22Rv1 (cell line): ENCODE measurements around the gene GLIS1.

Experiments used
- H3K27ac ChIP-seq: fragments of 450-650 bp; 2 replicates; pipeline ENCODE4 v1.5.1; 2017
- ZFX ChIP-seq: fragments of 450-650 bp; IDR thresholded peaks from 2 replicates; pipeline ENCODE4 v1.6.1; 2017; ENCODE audit warnings: antibody characterized with exemption, borderline replicate concordance
- TF ChIP-seq, protein P1 (sequence below): fragments of 450-650 bp; IDR thresholded peaks from 2 replicates; pipeline ENCODE4 v1.5.1; 2017; ENCODE audit warnings: mild to moderate bottlenecking

Gene GLIS1

DNA sequence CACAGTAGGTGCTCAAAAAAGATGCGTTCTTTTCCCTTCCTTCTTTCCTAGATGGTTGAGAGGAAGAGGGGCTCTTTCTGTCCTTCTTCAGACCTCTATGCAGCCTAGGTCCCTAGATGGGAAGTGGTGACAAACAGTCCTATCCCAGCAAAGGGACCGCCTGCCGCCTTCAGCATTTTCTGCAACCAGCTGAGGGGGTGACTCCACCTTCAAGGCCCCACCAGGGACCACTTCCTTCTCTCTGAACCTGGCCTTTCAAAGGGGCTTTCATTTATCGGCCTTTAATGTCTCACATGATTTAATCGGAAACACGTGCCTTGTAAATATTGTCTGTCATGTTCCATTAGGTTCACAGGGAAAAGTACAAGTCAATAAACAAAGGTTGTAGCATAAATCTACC lies 32.6 kb downstream of the GLIS1 start:
- TF ChIP-seq ZFX, result no peak
- TF ChIP-seq, protein P1, sequence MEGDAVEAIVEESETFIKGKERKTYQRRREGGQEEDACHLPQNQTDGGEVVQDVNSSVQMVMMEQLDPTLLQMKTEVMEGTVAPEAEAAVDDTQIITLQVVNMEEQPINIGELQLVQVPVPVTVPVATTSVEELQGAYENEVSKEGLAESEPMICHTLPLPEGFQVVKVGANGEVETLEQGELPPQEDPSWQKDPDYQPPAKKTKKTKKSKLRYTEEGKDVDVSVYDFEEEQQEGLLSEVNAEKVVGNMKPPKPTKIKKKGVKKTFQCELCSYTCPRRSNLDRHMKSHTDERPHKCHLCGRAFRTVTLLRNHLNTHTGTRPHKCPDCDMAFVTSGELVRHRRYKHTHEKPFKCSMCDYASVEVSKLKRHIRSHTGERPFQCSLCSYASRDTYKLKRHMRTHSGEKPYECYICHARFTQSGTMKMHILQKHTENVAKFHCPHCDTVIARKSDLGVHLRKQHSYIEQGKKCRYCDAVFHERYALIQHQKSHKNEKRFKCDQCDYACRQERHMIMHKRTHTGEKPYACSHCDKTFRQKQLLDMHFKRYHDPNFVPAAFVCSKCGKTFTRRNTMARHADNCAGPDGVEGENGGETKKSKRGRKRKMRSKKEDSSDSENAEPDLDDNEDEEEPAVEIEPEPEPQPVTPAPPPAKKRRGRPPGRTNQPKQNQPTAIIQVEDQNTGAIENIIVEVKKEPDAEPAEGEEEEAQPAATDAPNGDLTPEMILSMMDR, result no peak

DNA sequence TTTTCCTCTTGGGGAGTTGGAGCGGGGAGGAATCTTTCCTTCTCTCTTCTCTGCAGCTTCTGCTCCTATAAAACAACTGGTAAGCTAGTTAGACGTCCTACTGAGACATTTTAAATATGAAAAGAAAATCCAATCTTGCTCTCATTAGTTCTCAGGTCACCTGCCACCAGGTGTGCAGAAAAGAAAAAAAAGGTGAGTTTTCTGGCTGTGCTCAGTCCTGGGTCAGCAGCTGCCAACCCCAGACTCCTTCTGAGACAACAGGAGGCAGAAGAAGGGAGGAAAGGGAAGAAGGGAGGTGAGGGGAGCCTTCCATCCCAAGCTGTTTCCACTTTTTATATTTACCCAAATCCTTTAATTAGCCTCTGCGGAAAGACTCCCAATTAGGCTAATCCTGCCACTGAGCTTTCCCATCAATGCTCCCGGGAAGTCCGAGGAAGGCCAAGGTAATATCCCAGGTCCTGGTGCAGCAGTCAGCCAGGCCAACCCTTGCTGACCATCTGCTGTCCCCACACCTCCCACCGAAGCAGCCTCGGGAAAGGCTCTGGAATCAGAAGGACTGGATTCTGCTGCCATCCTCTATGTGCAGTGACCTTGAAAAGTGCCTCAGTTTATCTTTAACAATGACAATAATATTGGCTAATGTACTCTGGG lies 33.4 kb downstream of the GLIS1 start:
- no peak overlapping the region for H3K27ac ChIP-seq
- no peak for TF ChIP-seq ZFX

More for the DNA sequence above, 32.6 kb downstream of the GLIS1 start:
- H3K27ac ChIP-seq, result no peak overlapping the region

DNA sequence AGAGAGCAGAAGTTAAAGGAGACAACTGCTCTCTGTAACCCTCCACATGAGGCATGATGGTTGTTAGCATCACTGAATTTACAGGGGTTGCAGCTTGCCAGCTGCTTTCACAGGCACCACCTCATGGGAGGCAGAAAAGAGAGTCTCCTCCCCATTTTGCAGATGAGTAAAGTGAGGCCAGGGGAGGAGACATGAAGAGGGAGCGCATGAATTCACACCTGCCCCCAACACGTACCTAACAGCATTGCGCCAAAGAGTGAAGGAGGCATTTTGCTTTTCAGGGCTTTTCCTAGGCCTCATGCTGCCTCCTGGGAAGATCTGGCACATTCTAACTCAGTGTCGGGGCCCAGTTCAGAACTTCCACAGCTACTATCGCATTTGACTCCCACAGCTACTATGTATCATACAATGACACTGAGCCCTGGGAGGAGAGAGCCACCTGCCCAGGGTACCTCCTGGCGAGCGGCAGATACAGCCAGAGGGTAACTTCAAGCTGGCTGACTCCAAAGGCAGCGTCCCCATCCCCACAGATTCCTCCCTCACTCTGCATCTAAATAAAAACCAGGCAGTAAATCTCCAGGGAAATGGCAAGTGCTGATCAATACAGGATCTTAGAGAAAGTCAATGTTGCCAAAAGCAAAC lies 34.0 kb downstream of the GLIS1 start:
- TF ChIP-seq, protein P1, result no peak
- TF ChIP-seq ZFX, result no peak
- no peak overlapping the region for H3K27ac ChIP-seq

DNA sequence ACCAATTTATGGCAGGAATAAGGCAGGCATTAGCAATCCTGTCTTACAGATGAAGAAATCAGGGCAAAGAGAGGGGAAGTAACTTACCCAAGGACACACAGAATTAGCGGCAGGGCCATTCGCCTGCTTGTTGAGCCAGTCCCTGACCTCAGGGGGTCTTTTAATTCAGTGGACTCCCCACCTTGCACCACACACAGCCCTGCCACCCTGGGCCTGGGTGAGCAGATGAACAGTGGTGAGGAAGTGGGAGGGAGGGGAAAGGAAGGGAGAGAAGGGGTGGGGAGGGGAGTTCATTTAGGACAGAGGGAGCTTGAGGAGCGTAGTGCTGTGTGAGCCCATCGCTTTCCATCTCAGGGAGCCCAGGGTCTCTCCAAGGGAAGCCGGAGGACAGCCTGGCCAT lies 34.7 kb downstream of the GLIS1 start:
- no peak overlapping the region for H3K27ac ChIP-seq
- TF ChIP-seq, protein P1, result no peak
- no peak for TF ChIP-seq ZFX

DNA sequence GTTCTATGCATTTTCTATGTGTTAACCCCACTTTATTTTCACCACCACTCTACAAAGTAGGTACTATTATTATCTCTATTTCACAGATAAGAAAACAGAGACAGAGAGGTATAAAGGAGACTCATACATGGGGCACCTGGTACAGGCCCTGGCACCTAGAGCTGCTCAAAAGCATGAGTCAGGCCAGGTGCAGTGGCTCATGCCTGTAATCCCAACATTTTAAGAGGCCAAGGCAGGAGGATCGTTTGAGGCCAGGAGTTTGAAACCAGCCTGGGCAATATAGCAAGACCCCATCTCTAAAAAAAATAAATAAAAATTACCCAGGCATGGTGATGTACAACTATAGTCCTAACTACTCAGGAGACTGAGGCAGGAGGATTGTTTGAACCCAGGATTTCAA lies 35.8 kb downstream of the GLIS1 start:
- TF ChIP-seq, protein P1, result no peak
- TF ChIP-seq ZFX, result no peak

DNA sequence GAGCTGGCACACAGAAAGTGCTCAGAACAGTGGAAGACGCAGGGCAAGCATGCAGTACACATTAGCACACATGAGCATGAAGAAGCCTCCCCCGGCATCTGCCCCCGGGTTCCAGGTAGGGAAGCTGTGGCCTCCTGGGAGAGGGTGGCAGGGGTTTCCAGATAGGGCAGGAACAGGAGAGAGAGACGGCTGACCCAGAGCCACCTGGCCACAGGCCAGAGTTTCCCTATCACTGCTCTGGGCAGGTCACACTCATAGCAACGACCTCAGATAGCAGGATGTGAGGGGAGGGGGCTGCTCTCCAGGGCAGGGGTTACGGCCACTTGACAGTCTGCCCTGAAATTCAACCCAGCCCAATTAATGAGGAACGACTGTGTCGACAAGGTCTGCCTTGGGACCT lies 36.6 kb downstream of the GLIS1 start:
- TF ChIP-seq, protein P1, result no peak
- no peak for TF ChIP-seq ZFX
- no peak overlapping the region for H3K27ac ChIP-seq

More for the DNA sequence above, 35.8 kb downstream of the GLIS1 start:
- H3K27ac ChIP-seq, result no peak overlapping the region

DNA sequence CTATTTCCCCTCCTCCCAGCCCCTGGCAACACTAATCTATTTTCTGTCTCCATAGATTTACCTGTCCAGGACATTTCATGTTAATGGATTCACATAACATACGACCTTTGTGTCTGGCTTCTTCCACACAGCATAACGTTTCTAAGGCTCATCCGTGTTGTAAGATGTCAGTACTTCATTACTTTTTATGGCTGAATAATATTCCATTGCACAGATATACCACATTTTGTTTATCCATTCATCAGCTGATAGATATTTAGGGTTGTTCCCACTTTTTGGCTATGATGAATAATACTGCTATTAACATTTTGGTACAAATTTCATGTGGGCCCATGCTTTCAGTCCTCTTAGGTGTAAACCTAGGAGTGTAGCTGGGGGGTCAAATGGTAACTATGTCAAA lies 38.2 kb downstream of the GLIS1 start:
- H3K27ac ChIP-seq, result no peak overlapping the region
- TF ChIP-seq ZFX, result no peak
- TF ChIP-seq, protein P1, result no peak
